Measurements from ENCODE around the gene ZCCHC17.

Gene ZCCHC17

GRCh38 chr1:31326461-31326860, 29.6 kb downstream of the ZCCHC17 start:
- 100% methylated on average over 1 of the region's 1 CpG for WGBS
- H3K4me1 ChIP-seq (ENCODE audit: control insufficient read depth, insufficient read depth, low read depth, low read length), result no peaks in the 10 kb centered on the region
- no peak overlapping the region for H3K27ac ChIP-seq (ENCODE audit: low read length, poor library complexity, severe bottlenecking)
- no peak overlapping the region for H2BK120ac ChIP-seq (ENCODE audit: low read depth, low read length)
- no peak overlapping the region for H3K14ac ChIP-seq (ENCODE audit: low read length in 2 of 2)
- H3K79me1 ChIP-seq (replicated peaks; ENCODE audit: low read length, poor library complexity, severe bottlenecking), result peaks cover 17% of the 10 kb centered on the region
- H2AK5ac ChIP-seq (ENCODE audit: low read length, severe bottlenecking), result no peak overlapping the region
- H2BK15ac ChIP-seq (ENCODE audit: low read depth, poor library complexity, severe bottlenecking), result no peak overlapping the region
- no peaks in the 10 kb centered on the region for H3K9me3 ChIP-seq (ENCODE audit: control insufficient read depth, low read length)
- no peak overlapping the region for H3K9ac ChIP-seq (ENCODE audit: low read length)
- no peak overlapping the region for H3K4me2 ChIP-seq (ENCODE audit: low read length, poor library complexity, severe bottlenecking)
- no peak overlapping the region for H3K4me3 ChIP-seq (ENCODE audit: insufficient read depth in 1 of 2, low read depth in 1 of 2, low read length in 2 of 2)
- H2BK12ac ChIP-seq (ENCODE audit: low read length in 2 of 2), result no peak overlapping the region
- no peak overlapping the region for H3K18ac ChIP-seq (ENCODE audit: low read depth in 1 of 2, low read length in 2 of 2)
- H4K91ac ChIP-seq (ENCODE audit: low read length), result no peak overlapping the region
- no peak overlapping the region for H2BK5ac ChIP-seq (ENCODE audit: low read depth, low read length, poor library complexity, severe bottlenecking)
- no peak overlapping the region for H4K8ac ChIP-seq (ENCODE audit: low read length)
- no peak overlapping the region for H3K23ac ChIP-seq (ENCODE audit: low read length in 2 of 2)
- peaks cover 21 to 28% of the 10 kb centered on the region in 2 experiments for H3K36me3 ChIP-seq (ENCODE audit: control insufficient read depth in 1 of 2, insufficient read depth in 2 of 2, low read depth in 1 of 2, low read length in 2 of 2)
- H3K27me3 ChIP-seq (ENCODE audit: control insufficient read depth in 1 of 2, insufficient read depth in 1 of 2, low read length in 2 of 2), result no peaks in the 10 kb centered on the region
- no peak for DNase-seq
- H3K4ac ChIP-seq (ENCODE audit: low read depth in 1 of 2, low read length in 2 of 2), result no peak overlapping the region
- no peak overlapping the region for H2AFZ ChIP-seq (ENCODE audit: low read depth, low read length)

GRCh38 chr1:31327381-31327780, 30.5 kb downstream of the ZCCHC17 start:
- Histone ChIP-seq H3K36me3 (ENCODE audit: control insufficient read depth in 1 of 2, insufficient read depth in 2 of 2, low read depth in 1 of 2, low read length in 2 of 2) (peaks cover 24% of the 10 kb centered on the region in 2 experiments), H2BK15ac (ENCODE audit: low read depth, poor library complexity, severe bottlenecking) (no peak overlapping the region), H3K4me2 (ENCODE audit: low read length, poor library complexity, severe bottlenecking) (no peak overlapping the region), H2BK5ac (ENCODE audit: low read depth, low read length, poor library complexity, severe bottlenecking) (no peak overlapping the region), H3K4ac (ENCODE audit: low read depth in 1 of 2, low read length in 2 of 2) (no peak overlapping the region), H3K14ac (ENCODE audit: low read length in 2 of 2) (no peak overlapping the region), H2BK12ac (ENCODE audit: low read length in 2 of 2) (no peak overlapping the region), H3K4me3 (ENCODE audit: insufficient read depth in 1 of 2, low read depth in 1 of 2, low read length in 2 of 2) (no peak overlapping the region), H2AK5ac (ENCODE audit: low read length, severe bottlenecking) (no peak overlapping the region), H3K18ac (ENCODE audit: low read depth in 1 of 2, low read length in 2 of 2) (no peak overlapping the region), H3K9ac (ENCODE audit: low read length) (peak overlapping the region; percentile 56), H3K27me3 (ENCODE audit: control insufficient read depth in 1 of 2, insufficient read depth in 1 of 2, low read length in 2 of 2) (no peaks in the 10 kb centered on the region), H3K23ac (ENCODE audit: low read length in 2 of 2) (no peak overlapping the region), H3K4me1 (ENCODE audit: control insufficient read depth, insufficient read depth, low read depth, low read length) (no peaks in the 10 kb centered on the region), H3K27ac (ENCODE audit: low read length, poor library complexity, severe bottlenecking) (no peak overlapping the region), H3K9me3 (ENCODE audit: control insufficient read depth, low read length) (no peaks in the 10 kb centered on the region), H4K91ac (ENCODE audit: low read length) (no peak overlapping the region), H4K8ac (ENCODE audit: low read length) (no peak overlapping the region), H3K79me1 (replicated peaks; ENCODE audit: low read length, poor library complexity, severe bottlenecking) (peaks cover 16% of the 10 kb centered on the region), H2AFZ (ENCODE audit: low read depth, low read length) (no peak overlapping the region), H2BK120ac (ENCODE audit: low read depth, low read length) (no peak overlapping the region)
- 93% methylated on average over 3 of the region's 3 CpGs for WGBS
- DNase-seq, result peak; percentile 6

GRCh38 chr1:31335007-31335406, 38.2 kb downstream of the ZCCHC17 start:
- Histone ChIP-seq H2AFZ (ENCODE audit: low read depth, low read length) (no peak overlapping the region), H4K8ac (ENCODE audit: low read length) (no peak overlapping the region), H3K23ac (ENCODE audit: low read length in 2 of 2) (no peak overlapping the region), H2BK5ac (ENCODE audit: low read depth, low read length, poor library complexity, severe bottlenecking) (no peak overlapping the region), H2BK15ac (ENCODE audit: low read depth, poor library complexity, severe bottlenecking) (no peak overlapping the region), H3K18ac (ENCODE audit: low read depth in 1 of 2, low read length in 2 of 2) (no peak overlapping the region), H3K9me3 (ENCODE audit: control insufficient read depth, low read length) (no peaks in the 10 kb centered on the region), H3K4me2 (ENCODE audit: low read length, poor library complexity, severe bottlenecking) (no peak overlapping the region), H3K36me3 (ENCODE audit: control insufficient read depth in 1 of 2, insufficient read depth in 2 of 2, low read depth in 1 of 2, low read length in 2 of 2) (peaks cover 12 to 32% of the 10 kb centered on the region in 2 experiments), H2BK120ac (ENCODE audit: low read depth, low read length) (no peak overlapping the region), H3K4me1 (ENCODE audit: control insufficient read depth, insufficient read depth, low read depth, low read length) (no peaks in the 10 kb centered on the region), H3K27ac (ENCODE audit: low read length, poor library complexity, severe bottlenecking) (no peak overlapping the region), H3K4ac (ENCODE audit: low read depth in 1 of 2, low read length in 2 of 2) (no peak overlapping the region), H3K27me3 (ENCODE audit: control insufficient read depth in 1 of 2, insufficient read depth in 1 of 2, low read length in 2 of 2) (no peaks in the 10 kb centered on the region), H3K79me1 (replicated peaks; ENCODE audit: low read length, poor library complexity, severe bottlenecking) (peaks cover 3% of the 10 kb centered on the region), H2BK12ac (ENCODE audit: low read length in 2 of 2) (no peak overlapping the region), H4K91ac (ENCODE audit: low read length) (no peak overlapping the region), H3K9ac (ENCODE audit: low read length) (no peak overlapping the region), H3K14ac (ENCODE audit: low read length in 2 of 2) (no peak overlapping the region), H3K4me3 (ENCODE audit: insufficient read depth in 1 of 2, low read depth in 1 of 2, low read length in 2 of 2) (no peak overlapping the region), H2AK5ac (ENCODE audit: low read length, severe bottlenecking) (no peak overlapping the region)
- peak; percentile 56 for DNase-seq

- no peak overlapping the region for H2BK15ac ChIP-seq (ENCODE audit: low read depth, poor library complexity, severe bottlenecking)
- peaks cover 9 to 43% of the 10 kb centered on the region in 2 experiments for H3K36me3 ChIP-seq (ENCODE audit: control insufficient read depth in 1 of 2, insufficient read depth in 2 of 2, low read depth in 1 of 2, low read length in 2 of 2)
- H2BK5ac ChIP-seq (ENCODE audit: low read depth, low read length, poor library complexity, severe bottlenecking), result no peak overlapping the region
- H3K9me3 ChIP-seq (ENCODE audit: control insufficient read depth, low read length), result no peaks in the 10 kb centered on the region
- DNase-seq, result no peak
- peaks cover 1% of the 10 kb centered on the region for H3K79me1 ChIP-seq (replicated peaks; ENCODE audit: low read length, poor library complexity, severe bottlenecking)
- no peak overlapping the region for H3K9ac ChIP-seq (ENCODE audit: low read length)
- H4K8ac ChIP-seq (ENCODE audit: low read length), result no peak overlapping the region
- no peak overlapping the region for H3K18ac ChIP-seq (ENCODE audit: low read depth in 1 of 2, low read length in 2 of 2)
- no peaks in the 10 kb centered on the region for H3K27me3 ChIP-seq (ENCODE audit: control insufficient read depth in 1 of 2, insufficient read depth in 1 of 2, low read length in 2 of 2)
- H4K91ac ChIP-seq (ENCODE audit: low read length), result no peak overlapping the region
- H3K4ac ChIP-seq (ENCODE audit: low read depth in 1 of 2, low read length in 2 of 2), result no peak overlapping the region
- H3K23ac ChIP-seq (ENCODE audit: low read length in 2 of 2), result no peak overlapping the region
- H3K4me1 ChIP-seq (ENCODE audit: control insufficient read depth, insufficient read depth, low read depth, low read length), result no peaks in the 10 kb centered on the region
- no peak overlapping the region for H2AFZ ChIP-seq (ENCODE audit: low read depth, low read length)
- no peak overlapping the region for H3K14ac ChIP-seq (ENCODE audit: low read length in 2 of 2)
- 82% methylated on average over 10 of the region's 10 CpGs for WGBS
- no peak overlapping the region for H2AK5ac ChIP-seq (ENCODE audit: low read length, severe bottlenecking)
- no peak overlapping the region for H3K4me3 ChIP-seq (ENCODE audit: insufficient read depth in 1 of 2, low read depth in 1 of 2, low read length in 2 of 2)
- no peak overlapping the region for H2BK12ac ChIP-seq (ENCODE audit: low read length in 2 of 2)
- H2BK120ac ChIP-seq (ENCODE audit: low read depth, low read length), result no peak overlapping the region
- no peak overlapping the region for H3K27ac ChIP-seq (ENCODE audit: low read length, poor library complexity, severe bottlenecking)
- H3K4me2 ChIP-seq (ENCODE audit: low read length, poor library complexity, severe bottlenecking), result no peak overlapping the region
These were observed 40.0 kb downstream of the ZCCHC17 start for GRCh38 chr1:31336687-31337467.

Measured in mesenchymal stem cell (in vitro differentiated cells and primary cell).